Measurements from ENCODE around the gene TTC6.

TTC6 gene

GRCh38 chr14:37618498-37619028, 23.1 kb downstream of the TTC6 start:
- Mint-ChIP-seq H3K4me3 (no peak overlapping the region), H3K9me3 (peaks cover 27% of the 10 kb centered on the region), H3K36me3 (ENCODE audit: low read depth) (peaks cover 2% of the 10 kb centered on the region), H3K27ac (no peak overlapping the region), H3K4me1 (no peaks in the 10 kb centered on the region), H3K27me3 (peaks cover 21% of the 10 kb centered on the region)
- no peak for DNase-seq
- no peak for ATAC-seq

- DNase-seq (no peak), ATAC-seq (no peak)
- H3K27me3 Mint-ChIP-seq, result peaks cover 26% of the 10 kb centered on the region
- no peaks in the 10 kb centered on the region for H3K36me3 Mint-ChIP-seq (ENCODE audit: low read depth)
- H3K9me3 Mint-ChIP-seq, result peaks cover 21% of the 10 kb centered on the region
- no peak overlapping the region for H3K27ac Mint-ChIP-seq
- H3K4me3 Mint-ChIP-seq, result no peak overlapping the region
- no peaks in the 10 kb centered on the region for H3K4me1 Mint-ChIP-seq
Observed at GRCh38 chr14:37620856-37621255, 25.4 kb downstream of the TTC6 start.

- no peak overlapping the region for H3K4me3 Mint-ChIP-seq
- H3K4me1 Mint-ChIP-seq, result no peaks in the 10 kb centered on the region
- H3K36me3 Mint-ChIP-seq (ENCODE audit: low read depth), result no peaks in the 10 kb centered on the region
- no peak for DNase-seq
- no peak for ATAC-seq
- H3K27me3 Mint-ChIP-seq, result peaks cover 26% of the 10 kb centered on the region
- no peak overlapping the region for H3K27ac Mint-ChIP-seq
- H3K9me3 Mint-ChIP-seq, result peaks cover 16% of the 10 kb centered on the region
Observed at GRCh38 chr14:37622231-37622923, 26.9 kb downstream of the TTC6 start.

GRCh38 chr14:37623426-37623951, 28.1 kb downstream of the TTC6 start:
- H3K27ac Mint-ChIP-seq, result no peak overlapping the region
- no peaks in the 10 kb centered on the region for H3K36me3 Mint-ChIP-seq (ENCODE audit: low read depth)

GRCh38 chr14:37623971-37624370, 28.5 kb downstream of the TTC6 start:
- Mint-ChIP-seq H3K27ac (no peak overlapping the region), H3K4me1 (no peaks in the 10 kb centered on the region), H3K4me3 (no peak overlapping the region), H3K36me3 (ENCODE audit: low read depth) (no peaks in the 10 kb centered on the region), H3K27me3 (peaks cover 26% of the 10 kb centered on the region), H3K9me3 (peaks cover 14% of the 10 kb centered on the region)
- no peak for DNase-seq
- ATAC-seq, result no peak

More at GRCh38 chr14:37623426-37623951, 28.1 kb downstream of the TTC6 start:
- peaks cover 18% of the 10 kb centered on the region for H3K9me3 Mint-ChIP-seq
- H3K27me3 Mint-ChIP-seq, result peaks cover 26% of the 10 kb centered on the region
- no peak for ATAC-seq
- no peaks in the 10 kb centered on the region for H3K4me1 Mint-ChIP-seq
- no peak overlapping the region for H3K4me3 Mint-ChIP-seq
- DNase-seq, result no peak

- Mint-ChIP-seq H3K9me3 (peaks cover 19% of the 10 kb centered on the region), H3K36me3 (ENCODE audit: low read depth) (no peaks in the 10 kb centered on the region), H3K4me3 (no peak overlapping the region), H3K27me3 (peaks cover 25% of the 10 kb centered on the region), H3K27ac (no peak overlapping the region), H3K4me1 (no peaks in the 10 kb centered on the region)
- DNase-seq (no peak), ATAC-seq (no peak)
Observed at GRCh38 chr14:37625597-37626595, 30.5 kb downstream of the TTC6 start.

GRCh38 chr14:37637341-37637740, 41.9 kb downstream of the TTC6 start:
- DNase-seq, result no peak
- Mint-ChIP-seq H3K9me3 (peaks cover 5% of the 10 kb centered on the region), H3K27me3 (no peaks in the 10 kb centered on the region), H3K4me1 (no peaks in the 10 kb centered on the region), H3K4me3 (no peak overlapping the region), H3K36me3 (ENCODE audit: low read depth) (no peaks in the 10 kb centered on the region), H3K27ac (no peak overlapping the region)
- no peak for ATAC-seq

GRCh38 chr14:37638599-37638998, 43.2 kb downstream of the TTC6 start:
- H3K4me3 Mint-ChIP-seq, result no peak overlapping the region
- H3K27ac Mint-ChIP-seq, result no peak overlapping the region
- DNase-seq (no peak), ATAC-seq (no peak)
- H3K36me3 Mint-ChIP-seq (ENCODE audit: low read depth), result no peaks in the 10 kb centered on the region
- peaks cover 5% of the 10 kb centered on the region for H3K9me3 Mint-ChIP-seq
- no peaks in the 10 kb centered on the region for H3K27me3 Mint-ChIP-seq
- no peaks in the 10 kb centered on the region for H3K4me1 Mint-ChIP-seq

GRCh38 chr14:37641117-37641516, 45.7 kb downstream of the TTC6 start:
- Mint-ChIP-seq H3K36me3 (ENCODE audit: low read depth) (no peaks in the 10 kb centered on the region), H3K4me1 (no peaks in the 10 kb centered on the region), H3K27ac (no peak overlapping the region), H3K4me3 (no peak overlapping the region), H3K27me3 (no peaks in the 10 kb centered on the region), H3K9me3 (peaks cover 5% of the 10 kb centered on the region)
- ATAC-seq (no peak), DNase-seq (no peak)

- H3K27ac Mint-ChIP-seq, result no peak overlapping the region
- H3K9me3 Mint-ChIP-seq, result peaks cover under 1% of the 10 kb centered on the region
- ATAC-seq, result no peak
Observed at GRCh38 chr14:37642125-37642524, 46.7 kb downstream of the TTC6 start.

GRCh38 chr14:37643701-37644100, 48.3 kb downstream of the TTC6 start:
- ATAC-seq, result no peak
- no peak overlapping the region for H3K4me3 Mint-ChIP-seq
- no peak overlapping the region for H3K27ac Mint-ChIP-seq
- no peaks in the 10 kb centered on the region for H3K36me3 Mint-ChIP-seq (ENCODE audit: low read depth)
- no peaks in the 10 kb centered on the region for H3K4me1 Mint-ChIP-seq
- H3K27me3 Mint-ChIP-seq, result no peaks in the 10 kb centered on the region
- no peak for DNase-seq
- no peaks in the 10 kb centered on the region for H3K9me3 Mint-ChIP-seq

More at GRCh38 chr14:37642125-37642524, 46.7 kb downstream of the TTC6 start:
- Mint-ChIP-seq H3K4me3 (no peak overlapping the region), H3K27me3 (no peaks in the 10 kb centered on the region), H3K4me1 (no peaks in the 10 kb centered on the region), H3K36me3 (ENCODE audit: low read depth) (no peaks in the 10 kb centered on the region)
- DNase-seq, result no peak

Data from activated naive CD8-positive, alpha-beta T cell treated with anti-CD3 and anti-CD28 coated beads, Interleukin-2, amount 50 U/mL, for 24 hours (primary cell).